Left cardiac atrium (tissue), 4 donors: Measurements from ENCODE around the gene CTAG1A. TPM values are rescaled to one million over a fixed set of nuclear protein-coding genes. Genes with fewer than 3 reads are reported as not detected.
"Not testable (repeated sequence)": the region's sequence is repeated elsewhere in the genome, so short reads cannot be mapped to it uniquely, and the experiment has no call there.

Experiments
- ATAC-seq, 2 donors: fragments of 200-7000 bp; cut with Tn5 transposase; one replicate each; pipeline ENCODE4 v1.9.1; 2020; ENCODE audit warnings: mild to moderate bottlenecking in 2 of 2, moderate library complexity in 2 of 2
- DNase-seq: peaks from one replicate; pipeline ENCODE4 v3.0.0-alpha.2; 2020
- intact Hi-C, 2 donors: fragments of 100-400 bp; cut with DNase I; formaldehyde crosslinking; loops; one replicate each; pipeline versions ENCODE4 v1.14.1 to v1.15.1; 2022 to 2023
- total RNA-seq, 2 donors: library from RNA; stranded (reverse); fragmentation: NEBNext Ultra II Directional; extraction: Animal tissue kit (Norgen Biotek cat#: 25700); gene quantifications; one replicate each; pipeline ENCODE4 v1.2.1, GENCODE V29; 2021
- donor health status: DM: no; HTN: yes; CAD: no.
- donor health status: DM: no; HTN: yes; CAD: no; lungs with severe emphysema.
- donor health status: DM: yes; HTN: yes; CAD: no.
- donor health status: Dilated cardiomyopathy.

Gene CTAG1A
- total RNA-seq, 2 donors from 2014 or later: not detected

DNA sequence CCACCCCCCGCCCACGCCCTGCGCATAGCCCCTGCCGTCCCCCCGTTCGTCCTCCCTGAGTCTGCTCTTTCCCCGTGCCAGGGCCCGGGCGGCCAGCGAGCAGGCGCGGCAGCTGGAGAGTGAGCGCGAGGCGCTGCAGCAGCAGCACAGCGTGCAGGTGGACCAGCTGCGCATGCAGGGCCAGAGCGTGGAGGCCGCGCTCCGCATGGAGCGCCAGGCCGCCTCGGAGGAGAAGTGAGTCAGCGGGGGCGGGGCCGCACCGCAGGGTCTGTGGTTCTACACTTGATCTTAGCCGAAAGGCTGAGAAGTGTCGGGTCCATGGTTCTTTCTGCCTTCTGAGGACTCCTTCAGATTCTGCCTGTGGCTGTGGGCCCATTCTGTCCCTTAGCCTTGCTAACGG is 24.6 kb upstream of the CTAG1A start:
- DNase-seq, ATAC-seq, intact Hi-C loops: not testable (repeated sequence)

DNA sequence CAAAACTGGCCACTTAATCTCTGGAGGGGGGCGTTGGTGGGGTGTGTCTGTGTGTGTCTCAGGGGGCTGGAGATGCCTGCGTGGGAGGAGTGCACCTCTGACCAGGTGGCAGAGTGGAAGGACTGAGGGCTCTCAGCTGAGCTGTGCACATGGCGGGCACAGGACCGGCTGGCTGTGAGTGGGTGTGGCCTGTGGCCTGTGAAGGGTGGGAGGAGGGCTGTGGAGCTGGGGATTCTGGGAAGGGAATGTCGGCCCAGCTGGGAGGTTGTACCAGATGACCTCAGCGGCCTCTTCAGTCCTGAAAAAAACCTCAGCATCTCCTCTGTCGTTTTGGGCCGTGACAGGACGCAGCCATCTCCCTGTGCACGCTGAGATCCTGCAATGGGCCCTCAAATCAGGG is 22.6 kb upstream of the CTAG1A start:
- intact Hi-C loops, DNase-seq: not testable (repeated sequence)
- ATAC-seq: peak; percentile 67 to 84

DNA sequence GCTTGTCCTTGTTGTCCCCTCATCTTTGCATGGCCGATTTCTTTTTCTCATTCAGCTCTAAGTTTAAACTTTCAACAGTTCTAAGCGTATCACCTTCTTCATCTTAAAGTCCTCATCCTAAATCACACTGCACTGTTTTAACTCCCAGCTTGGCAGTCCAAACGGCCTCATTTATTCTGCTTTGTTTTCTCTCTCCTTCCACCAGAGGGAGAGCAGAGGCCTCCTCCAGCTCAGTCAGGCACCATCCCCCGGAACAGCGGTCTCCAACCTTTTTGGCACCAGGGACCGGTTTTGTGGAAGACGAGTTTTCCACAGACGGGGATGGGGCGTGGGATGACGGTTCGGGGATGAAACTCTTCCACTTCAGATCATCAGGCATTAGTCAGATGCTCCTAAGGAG is 14.6 kb upstream of the CTAG1A start:
- peak in 1 of 2 donors; percentile 48 for ATAC-seq
- DNase-seq, intact Hi-C loops: not testable (repeated sequence)

DNA sequence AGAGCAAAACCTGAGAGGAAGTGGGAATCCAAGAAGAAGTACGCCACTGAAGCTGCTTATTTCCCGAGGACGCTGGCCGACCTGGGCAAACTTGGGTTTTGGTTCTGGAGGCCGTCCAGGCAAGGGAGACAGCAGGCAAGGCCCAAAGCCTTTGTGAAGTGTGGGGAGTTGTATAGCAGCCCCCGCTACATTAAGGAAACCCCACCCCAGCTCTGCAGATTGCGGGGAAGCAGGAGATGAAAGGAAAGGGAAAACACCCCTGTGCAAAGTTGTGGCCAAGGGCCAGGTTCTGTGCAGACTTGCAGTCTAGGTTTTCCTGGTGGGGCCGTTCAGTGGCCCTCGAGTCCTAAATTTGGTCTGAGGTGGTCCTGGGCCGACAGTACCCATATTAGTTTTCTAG is 11.9 kb upstream of the CTAG1A start:
- DNase-seq, ATAC-seq, intact Hi-C loops: not testable (repeated sequence)

DNA sequence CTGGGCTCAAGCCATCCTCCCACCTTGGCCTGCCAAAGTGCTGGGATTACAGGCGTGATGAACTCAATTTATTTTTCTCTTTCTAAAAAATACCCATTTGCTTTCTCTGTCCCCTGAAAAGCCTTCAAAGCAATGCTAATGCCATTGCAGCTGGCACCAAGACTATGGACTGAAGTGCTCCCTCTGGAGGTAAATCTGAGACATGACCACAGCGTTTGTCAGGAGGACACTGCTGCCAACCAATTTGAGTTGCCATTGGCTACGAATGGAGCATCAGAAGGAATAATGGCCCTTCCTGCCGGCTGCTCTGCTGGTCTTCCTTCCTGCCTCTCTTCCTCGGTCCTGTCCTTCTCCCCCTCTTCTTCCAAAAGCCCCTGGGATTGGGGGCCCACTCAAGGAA is 9.9 kb upstream of the CTAG1A start:
- intact Hi-C loops, DNase-seq: not testable (repeated sequence)
- peak; percentile 50 to 59 for ATAC-seq

DNA sequence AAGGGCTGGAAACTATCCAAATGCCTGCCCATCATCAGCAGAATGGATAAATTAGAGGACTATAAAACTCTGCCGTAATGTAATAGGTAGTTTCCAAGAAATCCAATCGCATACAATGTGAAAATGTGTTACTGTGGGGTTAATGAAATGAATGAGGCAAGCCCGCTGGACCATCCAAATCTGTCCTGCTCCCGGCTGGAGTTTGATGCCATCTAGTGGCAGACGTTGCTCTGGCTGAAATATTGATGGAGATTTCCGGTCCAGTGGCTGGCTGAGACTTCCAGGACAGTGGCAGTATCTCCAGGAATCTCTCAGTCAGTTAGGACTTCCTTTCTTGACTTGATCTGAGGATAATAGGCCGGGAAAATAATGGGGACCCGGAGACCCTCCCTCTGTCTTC is 1.9 kb upstream of the CTAG1A start:
- ATAC-seq: peak in 1 of 2 donors; percentile 49
- DNase-seq, intact Hi-C loops: not testable (repeated sequence)

DNA sequence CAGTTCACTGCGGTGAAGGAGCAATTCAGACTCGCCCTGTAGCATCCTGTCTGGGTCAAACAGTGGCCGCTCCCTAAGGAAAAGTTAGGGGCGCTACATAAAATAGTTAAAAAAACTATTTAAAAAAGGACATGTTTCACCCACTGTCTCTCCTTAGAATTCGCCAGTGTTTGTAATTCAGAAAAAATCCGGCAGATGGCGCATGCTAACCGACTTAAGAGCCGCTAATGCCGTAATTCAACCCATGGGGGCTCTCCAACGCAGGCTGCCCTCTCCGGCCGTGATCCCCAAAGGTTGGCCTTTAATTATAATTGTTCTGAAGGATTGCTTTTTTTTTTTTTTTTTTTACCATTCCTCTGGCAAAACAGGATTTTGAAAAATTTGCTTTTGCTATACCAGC is 5.5 kb downstream of the CTAG1A start:
- DNase-seq, intact Hi-C loops, ATAC-seq: not testable (repeated sequence)

DNA sequence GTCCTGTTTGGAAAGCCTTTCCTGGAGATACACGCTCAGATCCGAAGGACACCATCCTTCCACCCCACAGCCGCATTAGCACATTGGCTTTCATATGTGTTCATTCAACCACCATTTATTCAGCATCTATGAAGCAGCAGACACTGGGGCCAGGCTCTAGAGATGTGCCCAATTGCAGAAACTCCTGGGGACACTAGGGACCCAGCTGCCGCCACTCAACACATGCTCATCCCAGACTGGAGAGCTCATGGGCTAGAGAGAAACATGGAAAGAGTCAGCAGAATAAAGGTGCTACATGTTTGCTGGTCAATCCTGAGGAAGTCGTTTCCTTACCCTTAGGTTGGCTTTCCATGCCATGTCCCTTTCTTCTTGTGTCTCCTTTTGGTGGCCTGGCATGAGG is 7.6 kb downstream of the CTAG1A start:
- intact Hi-C loops: no loop called here

DNA sequence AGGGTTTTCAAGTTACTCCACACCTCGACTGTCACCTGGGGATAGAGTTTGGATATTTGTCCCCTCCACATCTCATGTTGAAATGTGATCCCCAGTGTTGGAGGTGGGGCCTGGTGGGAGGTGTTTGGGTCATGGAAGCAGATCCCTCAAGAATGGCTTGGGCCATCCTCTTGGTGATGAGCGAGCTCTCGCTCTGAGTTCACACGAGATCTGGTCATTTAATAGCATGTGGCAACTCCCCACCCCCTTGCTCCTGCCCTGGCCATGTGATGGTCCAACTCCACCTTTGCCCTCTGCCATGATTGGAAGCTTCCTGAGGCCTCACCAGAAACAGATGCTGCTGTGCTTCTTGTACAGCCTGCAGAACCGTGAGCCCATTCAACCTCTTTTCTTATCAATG is 8.3 kb downstream of the CTAG1A start:
- intact Hi-C loops: no loop called here
- ATAC-seq (no peak), DNase-seq (no peak)

More for the DNA sequence above, 7.6 kb downstream of the CTAG1A start:
- ATAC-seq (no peak), DNase-seq (no peak)

DNA sequence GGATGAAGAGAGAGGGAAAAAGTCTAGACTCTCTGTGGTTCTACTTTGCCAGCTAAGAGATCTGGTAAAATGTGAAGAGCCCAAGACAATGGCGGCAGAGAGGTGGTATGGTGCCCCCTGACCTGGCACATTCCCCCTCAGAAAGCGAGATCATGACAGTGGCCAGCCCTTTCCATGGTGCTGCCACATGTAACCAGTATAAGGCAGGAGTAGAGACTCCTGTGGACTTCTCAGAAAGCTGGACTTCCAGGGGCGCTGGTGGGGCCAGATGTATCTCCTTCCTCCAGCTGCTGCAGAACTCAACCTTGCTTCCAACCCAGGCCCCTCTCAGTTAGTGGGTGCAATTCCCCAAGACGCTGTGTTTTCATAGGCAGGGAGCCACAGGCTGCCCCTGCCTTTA is 9.6 kb downstream of the CTAG1A start:
- ATAC-seq (no peak), DNase-seq (no peak)
- intact Hi-C loops: no loop called here

DNA sequence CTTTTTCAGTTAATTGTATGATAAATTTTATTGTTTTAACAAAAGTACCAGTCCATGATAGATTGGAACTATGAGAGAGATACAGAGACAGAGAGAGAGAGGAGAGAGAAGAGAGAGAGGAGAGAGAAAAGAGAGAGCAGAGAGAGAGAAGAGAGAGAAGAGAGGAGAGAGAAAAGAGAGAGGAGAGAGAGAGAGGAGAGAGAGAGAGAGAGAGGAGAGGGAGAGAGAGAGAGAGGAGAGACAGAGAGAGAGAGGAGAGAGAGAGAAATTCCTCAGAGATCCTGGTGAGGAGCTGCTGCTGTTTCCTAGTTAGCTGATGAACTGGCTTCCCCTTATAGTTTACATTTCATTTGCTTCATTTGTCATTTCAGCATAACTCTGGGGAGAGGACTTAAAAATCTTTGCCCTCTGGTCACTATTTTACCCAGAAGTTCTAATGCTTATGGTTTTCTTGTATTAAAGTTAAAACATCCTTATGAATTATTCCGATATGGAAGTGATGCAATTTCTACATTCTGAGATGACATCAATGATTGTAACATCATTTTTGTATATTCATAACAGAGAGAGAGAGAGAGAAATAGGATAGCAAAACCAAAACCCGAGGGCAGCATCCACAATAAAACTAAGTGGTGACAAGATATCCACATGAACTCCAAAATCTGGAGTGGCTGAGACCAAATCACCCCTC is 10.8 kb downstream of the CTAG1A start:
- intact Hi-C loops: no loop called here
- no peak for ATAC-seq

DNA sequence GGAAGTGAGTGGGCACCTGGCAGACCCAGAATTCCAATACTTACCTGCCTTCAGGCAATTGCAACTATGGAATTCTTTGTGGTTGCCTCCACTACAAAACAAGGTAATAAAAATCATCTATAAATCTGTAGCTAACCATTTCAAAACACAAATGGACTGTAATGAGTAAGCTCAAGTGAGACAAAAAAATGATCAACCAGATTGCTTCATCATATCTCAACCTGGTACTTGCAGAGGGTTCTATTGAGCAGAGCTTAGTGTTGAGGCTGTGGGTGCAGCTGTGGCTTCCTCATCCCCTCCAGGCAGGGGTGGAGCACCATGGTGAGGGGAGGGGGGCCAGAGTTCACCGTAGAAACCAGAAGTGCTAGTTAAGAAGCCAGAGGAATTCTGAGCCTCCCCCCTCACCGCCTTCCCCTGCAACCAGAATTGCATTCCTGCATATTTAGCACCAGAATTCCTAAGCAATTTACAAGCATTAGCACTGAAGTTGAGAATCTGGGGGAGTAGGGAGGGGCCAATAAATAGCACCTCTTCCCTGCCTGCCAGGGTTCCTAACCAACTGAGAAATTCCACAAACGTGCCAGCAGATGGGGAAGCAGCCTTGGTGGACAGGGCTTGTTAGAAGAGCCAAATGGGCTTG is 11.5 kb downstream of the CTAG1A start:
- DNase-seq (no peak), ATAC-seq (peak; percentile 38 to 51)
- intact Hi-C loops: no loop called here

More for the DNA sequence above, 10.8 kb downstream of the CTAG1A start:
- DNase-seq: no peak

DNA sequence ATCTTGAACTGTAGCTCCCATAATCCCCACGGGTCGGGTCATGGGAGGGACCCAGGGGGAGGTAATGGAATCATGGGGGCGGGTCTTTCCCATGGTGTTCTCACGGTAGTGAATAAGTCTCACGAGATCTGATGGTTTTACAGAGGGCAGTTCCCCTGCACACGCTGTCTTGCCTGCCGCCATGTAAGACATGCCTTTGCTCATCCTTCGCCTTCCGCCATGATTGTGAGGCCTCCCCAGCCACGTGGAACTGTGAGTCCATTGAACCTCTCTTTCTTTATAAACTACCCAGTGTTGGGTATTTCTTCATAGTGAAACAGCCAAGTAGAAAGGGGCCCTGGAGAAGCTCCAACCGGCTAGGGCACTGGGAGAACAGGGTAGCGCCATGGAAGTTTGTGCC is 12.3 kb downstream of the CTAG1A start:
- no peak for ATAC-seq
- intact Hi-C loops: no loop called here

DNA sequence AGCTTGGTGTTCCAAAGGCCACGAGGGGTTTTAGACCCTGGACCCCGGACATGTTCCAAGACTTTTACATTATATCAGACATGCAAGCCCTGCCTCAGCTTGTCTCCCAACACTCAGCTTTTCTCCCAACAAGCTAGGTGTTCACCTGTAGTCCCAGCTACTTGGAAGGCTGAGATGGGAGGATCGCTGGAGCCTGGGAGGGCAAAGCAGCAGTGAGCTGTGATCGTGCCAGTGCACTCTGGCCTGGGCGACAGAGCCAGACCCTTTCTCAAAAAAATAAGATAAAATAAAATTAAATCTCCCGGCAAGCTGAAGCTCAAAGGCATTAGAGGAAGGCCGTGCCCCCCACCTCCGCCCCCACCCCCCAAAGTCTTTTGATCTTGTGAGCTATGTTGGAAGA is 13.7 kb downstream of the CTAG1A start:
- intact Hi-C loops: no loop called here
- DNase-seq: no peak
- ATAC-seq: no peak

More for the DNA sequence above, 12.3 kb downstream of the CTAG1A start:
- no peak for DNase-seq

DNA sequence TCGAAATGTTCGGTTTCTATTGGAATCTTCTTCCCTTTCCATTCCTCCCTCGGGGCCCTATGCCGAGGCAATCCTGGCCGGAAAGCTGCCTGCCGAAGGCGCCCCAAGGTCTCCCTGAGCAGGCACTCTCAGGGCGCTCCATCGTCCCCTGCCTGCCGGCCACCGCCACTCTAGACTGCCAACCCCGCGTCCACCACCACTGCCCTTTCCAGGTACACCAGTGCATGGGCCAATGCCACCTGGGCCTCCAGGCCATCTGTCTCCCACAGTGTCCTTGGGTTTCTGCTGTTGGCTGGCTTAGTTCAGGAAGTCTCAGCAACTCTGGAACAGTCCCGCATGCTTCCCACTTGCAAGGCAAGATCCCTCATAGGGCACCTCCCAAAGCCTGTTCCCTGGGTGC is 14.6 kb downstream of the CTAG1A start:
- DNase-seq (no peak), ATAC-seq (no peak)
- intact Hi-C loops: no loop called here

DNA sequence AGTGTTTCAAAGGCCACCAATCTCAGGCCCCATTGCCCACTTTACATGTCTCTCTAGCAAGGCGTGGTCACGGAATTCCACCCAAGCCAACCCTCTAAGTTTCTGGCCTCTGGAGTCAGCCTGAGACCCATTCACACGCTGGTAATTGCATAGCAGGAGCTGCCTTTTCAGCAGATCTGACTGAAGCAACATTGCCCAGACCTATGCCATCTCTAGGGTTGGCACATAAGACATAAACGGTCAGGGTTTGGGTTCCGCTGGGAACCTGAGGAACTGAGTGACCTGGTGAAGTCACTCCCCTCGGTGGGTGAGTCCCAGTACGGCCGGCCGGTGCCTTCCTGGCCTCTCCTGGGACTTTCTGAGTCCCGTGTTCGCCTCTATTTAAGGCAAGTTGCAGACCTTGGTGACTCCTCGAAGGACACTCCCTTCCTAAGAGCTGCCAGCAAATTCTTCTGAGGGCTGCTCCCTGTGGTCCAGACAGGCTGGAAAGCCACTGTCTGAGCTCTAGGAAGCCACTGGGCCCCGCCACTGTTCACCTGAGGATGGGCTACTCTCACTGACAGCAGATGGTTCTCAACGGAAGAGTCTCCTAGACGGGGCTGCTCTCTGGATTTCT is 15.9 kb downstream of the CTAG1A start:
- no peak for DNase-seq
- ATAC-seq: no peak
- intact Hi-C loops: no loop called here

DNA sequence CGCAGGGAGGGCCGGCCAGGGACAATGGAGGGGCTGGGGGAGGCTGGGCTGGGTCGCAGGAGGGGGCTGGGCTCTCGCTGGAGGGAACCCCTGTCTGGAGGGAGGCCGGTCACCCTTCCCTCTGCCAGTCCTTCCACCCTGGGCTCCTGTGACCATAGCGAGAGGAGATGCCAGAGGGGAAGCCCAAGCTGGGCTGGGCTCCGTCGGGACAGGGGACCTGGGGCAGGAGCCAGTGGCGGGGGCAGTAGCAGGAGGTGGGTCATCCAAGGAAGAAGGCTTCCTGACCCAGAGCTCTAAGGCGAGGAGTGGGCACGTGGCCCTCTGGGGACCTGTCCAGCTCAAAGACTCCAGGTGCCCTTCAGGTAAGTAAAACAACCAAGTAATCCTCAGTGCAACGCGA is 17.3 kb downstream of the CTAG1A start:
- DNase-seq (no peak), ATAC-seq (no peak)

DNA sequence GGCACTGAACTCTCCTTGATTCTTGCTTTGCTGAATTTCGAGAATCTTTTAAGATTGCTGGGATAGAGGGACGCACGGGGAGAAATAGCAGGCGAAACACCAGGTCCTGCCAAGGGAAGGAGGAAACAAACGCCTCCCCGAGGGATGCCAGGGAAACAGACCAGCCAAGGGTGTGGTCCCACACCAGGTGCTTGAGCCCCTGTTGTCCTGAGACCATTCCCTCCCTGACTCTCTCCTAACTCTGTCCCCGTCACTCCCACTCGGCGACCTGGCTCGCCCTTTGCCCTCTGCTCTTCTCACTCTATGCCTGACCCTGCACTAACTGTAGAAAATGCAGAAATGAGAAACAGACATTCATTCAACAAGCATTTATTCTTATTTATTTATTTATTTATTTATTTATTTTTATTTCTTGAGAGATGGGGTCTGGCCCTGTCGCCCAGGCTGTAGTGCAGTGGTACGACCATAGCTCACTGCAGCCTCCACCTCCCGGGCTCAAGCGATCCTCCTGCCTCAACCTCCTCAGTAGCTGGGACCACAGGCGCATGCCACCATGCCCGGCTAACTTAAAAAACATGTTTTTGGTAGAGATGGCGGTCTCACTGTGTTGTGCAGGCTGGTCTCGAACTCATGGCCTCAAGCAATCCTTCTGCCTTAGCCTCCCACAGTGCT is 18.0 kb downstream of the CTAG1A start:
- intact Hi-C loops: no loop called here
- no peak for ATAC-seq
- DNase-seq: no peak

More for the DNA sequence above, 17.3 kb downstream of the CTAG1A start:
- intact Hi-C loops: no loop called here

DNA sequence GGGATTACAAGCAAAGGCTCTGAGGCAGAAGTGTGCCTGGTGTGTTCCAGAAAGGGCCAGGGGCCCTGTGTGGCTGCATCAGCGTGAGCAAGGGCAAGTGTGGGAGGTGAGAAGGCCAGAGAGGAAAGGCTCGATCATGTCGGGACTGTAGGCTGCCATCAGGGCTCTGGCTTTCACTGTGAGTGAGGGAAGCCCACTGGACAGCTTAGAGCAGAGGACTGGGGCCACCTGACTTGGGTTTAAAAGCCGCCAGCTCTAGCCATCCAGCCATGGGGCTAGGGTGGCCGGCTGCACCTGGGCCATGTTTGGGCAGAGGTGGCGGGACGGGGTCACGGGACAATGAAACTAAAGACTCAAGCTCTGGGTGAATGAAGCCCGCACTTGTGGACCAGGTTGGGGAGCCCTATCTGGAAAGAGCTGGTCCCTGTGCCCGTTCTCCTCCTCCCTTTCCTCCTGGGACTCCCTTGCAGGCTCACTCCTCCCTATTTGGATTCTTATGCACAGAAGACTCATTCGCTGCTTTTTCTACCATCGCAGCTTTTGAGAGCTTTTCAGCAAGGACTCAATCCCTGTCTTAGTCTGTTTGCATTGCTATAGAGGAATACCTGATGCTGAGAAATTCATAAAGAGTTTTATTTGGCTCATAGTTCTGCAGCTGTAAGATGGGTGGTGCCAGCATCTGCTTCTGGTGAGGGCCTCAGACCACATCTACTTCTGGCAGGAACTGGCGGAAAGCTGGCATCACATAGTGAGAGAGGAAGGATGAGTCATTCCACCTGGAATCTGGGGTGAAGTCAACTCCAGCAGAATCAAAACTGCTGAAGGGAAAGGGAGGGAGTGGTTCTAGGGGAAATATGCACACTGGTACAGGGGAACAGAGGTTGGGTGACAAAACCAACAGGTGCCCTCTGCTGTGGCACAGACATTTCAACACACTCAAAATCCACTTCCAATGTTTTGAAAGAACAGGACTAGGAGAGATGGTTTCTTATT is 18.8 kb downstream of the CTAG1A start:
- intact Hi-C loops: no loop called here
- DNase-seq (peak; percentile 37), ATAC-seq (peak; percentile 61 to 89)
